ENCODE data around the gene RPS14.

RPS14 gene

DNA sequence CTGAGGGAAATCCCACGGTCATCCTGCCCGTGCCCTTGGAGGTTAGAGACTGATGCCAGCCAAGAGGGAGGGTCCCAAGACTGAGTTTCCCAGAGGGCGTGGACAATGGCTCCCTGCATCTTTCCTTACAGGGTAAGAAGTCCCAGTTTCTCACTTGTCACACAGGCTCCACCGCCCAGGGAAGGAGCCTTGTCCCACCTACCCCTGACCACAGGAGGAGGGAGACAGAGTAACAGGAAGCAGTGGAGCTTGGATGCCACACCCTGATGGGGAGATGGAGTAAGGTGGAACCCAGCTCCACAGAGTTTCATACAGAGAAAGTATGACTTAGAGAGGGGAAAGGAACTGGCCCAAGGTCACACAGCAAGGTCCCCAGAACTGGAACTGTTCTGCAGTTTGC, 27.5 kb downstream of the RPS14 start:
- TF ChIP-seq TAF1 (IDR thresholded peaks at IDR 0.05; ENCODE audit: borderline replicate concordance, insufficient read depth, low read length) = no peak
- no peak for TF ChIP-seq REST (IDR thresholded peaks at IDR 0.05; ENCODE audit: insufficient read depth in 1 of 2, low read depth in 2 of 2, low read length in 2 of 2)

GRCh38 chr5:150419630-150420270, 29.8 kb downstream of the RPS14 start:
- TF ChIP-seq POLR2AphosphoS5 (IDR thresholded peaks at IDR 0.05; ENCODE audit: low read depth, low read length) = no peak
- TF ChIP-seq REST (IDR thresholded peaks at IDR 0.05; ENCODE audit: insufficient read depth in 1 of 2, low read depth in 2 of 2, low read length in 2 of 2) = no peak
- TF ChIP-seq TAF1 (IDR thresholded peaks at IDR 0.05; ENCODE audit: borderline replicate concordance, insufficient read depth, low read length) = no peak
- TF ChIP-seq SIN3A (IDR thresholded peaks at IDR 0.05; ENCODE audit: borderline replicate concordance, insufficient read depth, low read length) = no peak
- no peak for TF ChIP-seq FOXP2 (optimal IDR thresholded peaks at IDR 0.05; ENCODE audit: borderline replicate concordance, extremely low read depth, extremely low read length, insufficient read depth)

GRCh38 chr5:150413176-150413901, 36.2 kb downstream of the RPS14 start:
- TF ChIP-seq FOXP2 (optimal IDR thresholded peaks at IDR 0.05; ENCODE audit: borderline replicate concordance, extremely low read depth, extremely low read length, insufficient read depth) = no peak
- no peak for TF ChIP-seq REST (IDR thresholded peaks at IDR 0.05; ENCODE audit: insufficient read depth in 1 of 2, low read depth in 2 of 2, low read length in 2 of 2)
- no peak for TF ChIP-seq POLR2AphosphoS5 (IDR thresholded peaks at IDR 0.05; ENCODE audit: low read depth, low read length)
- no peak for TF ChIP-seq SIN3A (IDR thresholded peaks at IDR 0.05; ENCODE audit: borderline replicate concordance, insufficient read depth, low read length)
- TF ChIP-seq TAF1 (IDR thresholded peaks at IDR 0.05; ENCODE audit: borderline replicate concordance, insufficient read depth, low read length) = no peak

DNA sequence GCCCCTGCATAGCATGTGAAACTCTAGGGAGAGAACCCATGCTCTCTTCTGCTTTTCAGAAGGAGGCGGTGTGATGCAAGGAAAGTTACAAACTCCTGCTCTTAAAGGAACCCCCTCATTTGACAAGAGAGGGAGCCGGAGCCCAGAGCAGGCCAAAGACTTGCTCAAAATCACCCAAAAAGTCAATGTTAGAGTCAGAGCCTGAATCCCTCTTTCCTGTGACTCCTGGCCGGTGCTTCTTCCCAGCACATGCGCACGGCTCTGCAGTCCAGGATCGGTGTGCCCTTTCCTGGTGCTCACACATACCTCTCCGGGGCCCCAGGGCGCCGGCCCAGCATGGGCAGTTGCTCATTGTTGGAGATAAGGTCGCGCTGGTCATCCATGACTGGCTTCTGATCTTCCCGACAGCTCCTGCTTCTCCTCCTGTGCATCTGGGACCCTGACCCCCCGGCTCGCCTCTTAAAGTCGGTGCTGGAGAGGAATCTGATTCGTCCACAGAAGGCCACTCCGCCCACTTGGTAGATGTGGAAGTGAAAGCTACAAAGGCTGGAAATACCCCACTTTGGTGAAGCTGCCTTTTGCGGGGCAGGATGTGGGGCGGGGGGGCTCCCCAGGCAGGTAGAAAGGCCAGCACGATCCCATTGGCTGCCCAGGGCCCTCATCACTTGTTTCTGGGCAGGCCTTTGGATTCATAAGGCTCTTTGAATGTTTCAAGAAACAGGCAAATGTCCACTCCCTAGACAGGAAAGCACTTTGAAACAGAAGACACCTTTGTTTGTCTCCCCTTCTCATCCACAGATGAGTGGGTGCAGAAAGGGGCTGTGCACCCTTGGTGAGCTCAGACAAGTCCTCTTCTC, 37.0 kb downstream of the RPS14 start, which contains the start of gene CD74:
Gene CD74, minus strand, starts transcription at position 592 of the 857 bp plus-strand sequence. Its CDS starts 161 bp downstream, at position 431.
- TF ChIP-seq REST (IDR thresholded peaks at IDR 0.05; ENCODE audit: insufficient read depth in 1 of 2, low read depth in 2 of 2, low read length in 2 of 2) = no peak
- TF ChIP-seq SIN3A (IDR thresholded peaks at IDR 0.05; ENCODE audit: borderline replicate concordance, insufficient read depth, low read length) = no peak
- TF ChIP-seq FOXP2 (optimal IDR thresholded peaks at IDR 0.05; ENCODE audit: borderline replicate concordance, extremely low read depth, extremely low read length, insufficient read depth) = no peak
- TF ChIP-seq TAF1 (IDR thresholded peaks at IDR 0.05; ENCODE audit: borderline replicate concordance, insufficient read depth, low read length) = no peak
- TF ChIP-seq POLR2AphosphoS5 (IDR thresholded peaks at IDR 0.05; ENCODE audit: low read depth, low read length) = no peak
